ENCODE measurements around the gene HNRNPUL2. TPM values are rescaled to one million over a fixed set of nuclear protein-coding genes. Genes with fewer than 3 reads are reported as not detected.

HNRNPUL2 gene
- total and polyA plus RNA-seq, 4 donors, result 15.3 to 69.3 (median 47.7) TPM

GRCh38 chr11:62664405-62665074, 62.7 kb downstream of the HNRNPUL2 start:
- Histone ChIP-seq H3K27me3 (ENCODE audit: control insufficient read depth, insufficient read depth, low read length) (no peaks in the 10 kb centered on the region), H3K9me3 (ENCODE audit: control insufficient read depth, insufficient read depth, low read length) (no peaks in the 10 kb centered on the region), H3K27ac (ENCODE audit: low read depth, low read length) (peak overlapping the region; percentile 98), H3K4me1 (ENCODE audit: control insufficient read depth, insufficient read depth, low read length) (peaks cover 35% of the 10 kb centered on the region), H3K4me3 (ENCODE audit: low read depth, low read length) (peak overlapping the region; percentile 99), H3K36me3 (ENCODE audit: control insufficient read depth, insufficient read depth, low read length) (peaks cover 29% of the 10 kb centered on the region)
- 3% methylated on average over 35 of the region's 36 CpGs for WGBS (ENCODE audit: insufficient coverage)
- peak in 2 of 6 donors; percentile 41 to 91 for DNase-seq (ENCODE audit: low read depth in 4 of 6, low spot score in 6 of 6)

Small RNAs within 50 kb of the gene (small RNA-seq; reads per million reads assigned to genes)
- not detected for gene SNORA57 (ENCODE audit: low replicate concordance)

Other genes with a start within 250 kb of the HNRNPUL2 start
- 100 to 1,000 TPM; 247 to 463 TPM for gene AHNAK, start 180.7 kb downstream of the HNRNPUL2 start, total RNA-seq
- gene AHNAK, start 180.7 kb downstream of the HNRNPUL2 start, polyA plus RNA-seq (ENCODE audit: insufficient read length in 2 of 2), result 10 to 100 TPM; 60.2 to 84.0 TPM
- gene EEF1G, start 153.6 kb downstream of the HNRNPUL2 start, total RNA-seq, result 1,000 to 10,000 TPM in 1 of 2 donors, 100 to 1,000 TPM in 1; 887 to 2,089 TPM
- 1,000 to 10,000 TPM; 1,849 to 2,100 TPM for gene EEF1G, start 153.6 kb downstream of the HNRNPUL2 start, polyA plus RNA-seq (ENCODE audit: insufficient read length in 2 of 2)
- gene TUT1, start 135.9 kb downstream of the HNRNPUL2 start, total RNA-seq, result 1 to 10 TPM; 4.3 to 9.0 TPM
- 10 to 100 TPM; 18.4 to 22.1 TPM for gene TUT1, start 135.9 kb downstream of the HNRNPUL2 start, polyA plus RNA-seq (ENCODE audit: insufficient read length in 2 of 2)
- gene MTA2, start 125.6 kb downstream of the HNRNPUL2 start, total RNA-seq, result 10 to 100 TPM; 72.9 to 88.0 TPM
- 10 to 100 TPM; 82.1 to 91.6 TPM for gene MTA2, start 125.6 kb downstream of the HNRNPUL2 start, polyA plus RNA-seq (ENCODE audit: insufficient read length in 2 of 2)
- gene EML3, start 114.7 kb downstream of the HNRNPUL2 start, total RNA-seq, result 10 to 100 TPM; 10.5 to 30.2 TPM
- gene EML3, start 114.7 kb downstream of the HNRNPUL2 start, polyA plus RNA-seq (ENCODE audit: insufficient read length in 2 of 2), result 10 to 100 TPM; 30.3 to 46.3 TPM
- 10 to 100 TPM in 1 of 2 donors, 1 to 10 TPM in 1; 4.8 to 11.9 TPM for gene ROM1, start 114.2 kb downstream of the HNRNPUL2 start, total RNA-seq
- 10 to 100 TPM in 1 of 2 donors, 1 to 10 TPM in 1; 8.7 to 11.1 TPM for gene ROM1, start 114.2 kb downstream of the HNRNPUL2 start, polyA plus RNA-seq (ENCODE audit: insufficient read length in 2 of 2)
- 10 to 100 TPM; 26.6 to 40.5 TPM for gene B3GAT3, start 105.5 kb downstream of the HNRNPUL2 start, total RNA-seq
- 10 to 100 TPM; 54.2 to 70.5 TPM for gene B3GAT3, start 105.5 kb downstream of the HNRNPUL2 start, polyA plus RNA-seq (ENCODE audit: insufficient read length in 2 of 2)
- 100 to 1,000 TPM; 119 to 161 TPM for gene GANAB, start 80.8 kb downstream of the HNRNPUL2 start, total RNA-seq
- 100 to 1,000 TPM; 169 to 195 TPM for gene GANAB, start 80.8 kb downstream of the HNRNPUL2 start, polyA plus RNA-seq (ENCODE audit: insufficient read length in 2 of 2)
- gene INTS5, start 74.2 kb downstream of the HNRNPUL2 start, total RNA-seq, result 10 to 100 TPM; 12.0 to 14.3 TPM
- gene INTS5, start 74.2 kb downstream of the HNRNPUL2 start, polyA plus RNA-seq (ENCODE audit: insufficient read length in 2 of 2), result 10 to 100 TPM; 15.5 to 17.9 TPM
- gene C11orf98, start 62.2 kb downstream of the HNRNPUL2 start, total RNA-seq, result 10 to 100 TPM; 21.4 to 66.0 TPM
- 10 to 100 TPM; 61.9 to 63.5 TPM for gene C11orf98, start 62.2 kb downstream of the HNRNPUL2 start, polyA plus RNA-seq (ENCODE audit: insufficient read length in 2 of 2)
- 10 to 100 TPM in 1 of 2 donors, 1 to 10 TPM in 1; 6.0 to 13.7 TPM for gene CSKMT, start 62.1 kb downstream of the HNRNPUL2 start, total RNA-seq
- gene CSKMT, start 62.1 kb downstream of the HNRNPUL2 start, polyA plus RNA-seq (ENCODE audit: insufficient read length in 2 of 2), result 1 to 10 TPM; 8.1 to 9.6 TPM
- 10 to 100 TPM in 1 of 2 donors, 1 to 10 TPM in 1; 5.4 to 15.2 TPM for gene UQCC3, start 55.8 kb downstream of the HNRNPUL2 start, total RNA-seq
- gene UQCC3, start 55.8 kb downstream of the HNRNPUL2 start, polyA plus RNA-seq (ENCODE audit: insufficient read length in 2 of 2), result 10 to 100 TPM; 13.7 to 14.3 TPM
- gene LBHD1, start 55.2 kb downstream of the HNRNPUL2 start, total RNA-seq, result 1 to 10 TPM; 2.9 to 6.1 TPM
- gene LBHD1, start 55.2 kb downstream of the HNRNPUL2 start, polyA plus RNA-seq (ENCODE audit: insufficient read length in 2 of 2), result 10 to 100 TPM in 1 of 2 donors, 1 to 10 TPM in 1; 7.5 to 10.2 TPM
- gene UBXN1, start 48.4 kb downstream of the HNRNPUL2 start, total RNA-seq, result 10 to 100 TPM; 32.0 to 89.6 TPM
- 100 to 1,000 TPM; 141 to 148 TPM for gene UBXN1, start 48.4 kb downstream of the HNRNPUL2 start, polyA plus RNA-seq (ENCODE audit: insufficient read length in 2 of 2)
- 10 to 100 TPM in 1 of 2 donors, 1 to 10 TPM in 1; 3.2 to 15.0 TPM for gene LRRN4CL, start 37.9 kb downstream of the HNRNPUL2 start, total RNA-seq
- gene LRRN4CL, start 37.9 kb downstream of the HNRNPUL2 start, polyA plus RNA-seq (ENCODE audit: insufficient read length in 2 of 2), result 1 to 10 TPM in 1 of 2 donors, under 1 TPM in 1; 0.40 to 3.2 TPM
- 100 to 1,000 TPM; 147 to 179 TPM for gene BSCL2, start 20.0 kb downstream of the HNRNPUL2 start, total RNA-seq
- gene BSCL2, start 20.0 kb downstream of the HNRNPUL2 start, polyA plus RNA-seq (ENCODE audit: insufficient read length in 2 of 2), result 100 to 1,000 TPM; 224 to 261 TPM
- 10 to 100 TPM; 25.6 to 54.8 TPM for gene GNG3, start 19.8 kb downstream of the HNRNPUL2 start, total RNA-seq
- 100 to 1,000 TPM; 288 to 295 TPM for gene GNG3, start 19.8 kb downstream of the HNRNPUL2 start, polyA plus RNA-seq (ENCODE audit: insufficient read length in 2 of 2)
- gene TTC9C, start 1.0 kb upstream of the HNRNPUL2 start, total RNA-seq, result 10 to 100 TPM; 30.7 to 40.9 TPM
- 10 to 100 TPM; 34.8 to 47.5 TPM for gene TTC9C, start 1.0 kb upstream of the HNRNPUL2 start, polyA plus RNA-seq (ENCODE audit: insufficient read length in 2 of 2)
- 10 to 100 TPM; 11.7 to 15.3 TPM for gene ZBTB3, start 26.7 kb upstream of the HNRNPUL2 start, total RNA-seq
- 10 to 100 TPM in 1 of 2 donors, 1 to 10 TPM in 1; 6.8 to 11.6 TPM for gene ZBTB3, start 26.7 kb upstream of the HNRNPUL2 start, polyA plus RNA-seq (ENCODE audit: insufficient read length in 2 of 2)
- 100 to 1,000 TPM in 1 of 2 donors, 10 to 100 TPM in 1; 80.1 to 178 TPM for gene POLR2G, start 34.1 kb upstream of the HNRNPUL2 start, total RNA-seq
- 100 to 1,000 TPM; 145 to 152 TPM for gene POLR2G, start 34.1 kb upstream of the HNRNPUL2 start, polyA plus RNA-seq (ENCODE audit: insufficient read length in 2 of 2)
- gene TAF6L, start 43.9 kb upstream of the HNRNPUL2 start, total RNA-seq, result 10 to 100 TPM; 14.4 to 29.5 TPM
- 10 to 100 TPM; 27.1 to 37.6 TPM for gene TAF6L, start 43.9 kb upstream of the HNRNPUL2 start, polyA plus RNA-seq (ENCODE audit: insufficient read length in 2 of 2)
- 10 to 100 TPM; 22.7 to 57.9 TPM for gene TMEM179B, start 59.9 kb upstream of the HNRNPUL2 start, total RNA-seq
- gene TMEM179B, start 59.9 kb upstream of the HNRNPUL2 start, polyA plus RNA-seq (ENCODE audit: insufficient read length in 2 of 2), result 10 to 100 TPM; 44.0 to 57.2 TPM
- gene TMEM223, start 64.5 kb upstream of the HNRNPUL2 start, total RNA-seq, result 10 to 100 TPM; 12.3 to 24.0 TPM
- gene TMEM223, start 64.5 kb upstream of the HNRNPUL2 start, polyA plus RNA-seq (ENCODE audit: insufficient read length in 2 of 2), result 10 to 100 TPM; 23.2 to 25.5 TPM
- gene NXF1, start 78.0 kb upstream of the HNRNPUL2 start, total RNA-seq, result 10 to 100 TPM; 32.2 to 46.2 TPM
- gene NXF1, start 78.0 kb upstream of the HNRNPUL2 start, polyA plus RNA-seq (ENCODE audit: insufficient read length in 2 of 2), result 100 to 1,000 TPM in 1 of 2 donors, 10 to 100 TPM in 1; 89.7 to 106 TPM
- gene STX5, start 104.6 kb upstream of the HNRNPUL2 start, total RNA-seq, result 10 to 100 TPM; 31.1 to 40.8 TPM
- 10 to 100 TPM; 46.0 to 48.5 TPM for gene STX5, start 104.6 kb upstream of the HNRNPUL2 start, polyA plus RNA-seq (ENCODE audit: insufficient read length in 2 of 2)
- gene TEX54, start 105.4 kb upstream of the HNRNPUL2 start, total RNA-seq, result not detected
- gene TEX54, start 105.4 kb upstream of the HNRNPUL2 start, polyA plus RNA-seq (ENCODE audit: insufficient read length in 2 of 2), result under 1 TPM in 1 of 2 donors, not detected in 1; 0.57 TPM
- gene WDR74, start 112.1 kb upstream of the HNRNPUL2 start, total RNA-seq, result 10 to 100 TPM; 25.5 to 42.6 TPM
- gene WDR74, start 112.1 kb upstream of the HNRNPUL2 start, polyA plus RNA-seq (ENCODE audit: insufficient read length in 2 of 2), result 10 to 100 TPM; 34.4 to 45.5 TPM
- 100 to 1,000 TPM; 170 to 372 TPM for gene SLC3A2, start 153.4 kb upstream of the HNRNPUL2 start, total RNA-seq
- gene SLC3A2, start 153.4 kb upstream of the HNRNPUL2 start, polyA plus RNA-seq (ENCODE audit: insufficient read length in 2 of 2), result 100 to 1,000 TPM; 180 to 243 TPM
- gene CHRM1, start 193.9 kb upstream of the HNRNPUL2 start, total RNA-seq, result 1 to 10 TPM in 1 of 2 donors, under 1 TPM in 1; 0.89 to 4.4 TPM
- gene CHRM1, start 193.9 kb upstream of the HNRNPUL2 start, polyA plus RNA-seq (ENCODE audit: insufficient read length in 2 of 2), result 1 to 10 TPM; 1.2 to 3.1 TPM

Data from spinal cord (tissue), 10 donors.